Chondrocyte (in vitro differentiated cells): ENCODE measurements around the gene FAM53C. TPM values are rescaled to one million over a fixed set of nuclear protein-coding genes. Genes with fewer than 3 reads are reported as not detected.
"Not testable (repeated sequence)": the region's sequence is repeated elsewhere in the genome, so short reads cannot be mapped to it uniquely, and the experiment has no call there.

ENCODE experiments used
- DNase-seq: peaks from one replicate; pipeline ENCODE4 v3.0.0; 2021; ENCODE audit warnings: mixed read lengths, low spot score
- H3K27ac Mint-ChIP-seq: one replicate; pipeline ENCODE4 v1.8.0; 2021; ENCODE audit warnings: mild to moderate bottlenecking, moderate library complexity, mixed read lengths; ENCODE audit not compliant: unreplicated experiment
- H3K27me3 Mint-ChIP-seq: 2 replicates; pipeline ENCODE4 v1.8.0; 2021; ENCODE audit warnings: low read depth, mixed read lengths
- H3K36me3 Mint-ChIP-seq: 2 replicates; pipeline ENCODE4 v1.8.0; 2021; ENCODE audit warnings: low read depth, mixed read lengths
- H3K4me1 Mint-ChIP-seq: 2 replicates; pipeline ENCODE4 v1.8.0; 2021; ENCODE audit warnings: low read depth, mild to moderate bottlenecking, mixed read lengths
- H3K4me3 Mint-ChIP-seq: one replicate; pipeline ENCODE4 v1.8.0; 2021; ENCODE audit warnings: mild to moderate bottlenecking, moderate library complexity, mixed read lengths; ENCODE audit not compliant: unreplicated experiment
- H3K9me3 Mint-ChIP-seq: 2 replicates; pipeline ENCODE4 v1.8.0; 2021; ENCODE audit warnings: low read depth, mixed read lengths
- CTCF ChIP-seq: fragments of 200-600 bp; sonication (generic); IDR thresholded peaks from 2 replicates; pipeline ENCODE4 v1.5.0; 2021; ENCODE audit warnings: antibody characterized with exemption, mild to moderate bottlenecking, moderate library complexity
- total RNA-seq: library from RNA; stranded (reverse); gene quantifications from 3 replicates; pipeline ENCODE4 v1.2.1, GENCODE V29; 2021

Gene FAM53C
- total RNA-seq, 1 donor from 2014 or later: 34.3 TPM

GRCh38 chr5:138316355-138316754, 21.7 kb upstream of the FAM53C start:
- Mint-ChIP-seq H3K9me3 (no peaks in the 10 kb centered on the region), H3K4me3 (no peak overlapping the region), H3K27me3 (no peaks in the 10 kb centered on the region), H3K4me1 (no peaks in the 10 kb centered on the region), H3K27ac (no peak overlapping the region), H3K36me3 (peaks cover 2% of the 10 kb centered on the region)
- DNase-seq: no peak
- TF ChIP-seq CTCF: no peak

- not testable (repeated sequence) for DNase-seq, H3K4me3 Mint-ChIP-seq, H3K9me3 Mint-ChIP-seq, H3K27me3 Mint-ChIP-seq, H3K27ac Mint-ChIP-seq, H3K36me3 Mint-ChIP-seq, H3K4me1 Mint-ChIP-seq
Measured at GRCh38 chr5:138318211-138318610, 19.9 kb upstream of the FAM53C start.

- peaks cover 24% of the 10 kb centered on the region for H3K4me1 Mint-ChIP-seq
- H3K9me3 Mint-ChIP-seq: no peaks in the 10 kb centered on the region
- no peaks in the 10 kb centered on the region for H3K27me3 Mint-ChIP-seq
- no peaks in the 10 kb centered on the region for H3K36me3 Mint-ChIP-seq
- peak overlapping the region; percentile 75 for H3K4me3 Mint-ChIP-seq
- peak overlapping the region; percentile 86 for H3K27ac Mint-ChIP-seq
- DNase-seq: no peak
- TF ChIP-seq CTCF: no peak
Measured at GRCh38 chr5:138330813-138331448, 7.1 kb upstream of the FAM53C start.

- Mint-ChIP-seq H3K27ac (peak within 1 kb of the TSS; percentile 86), H3K36me3 (no peaks in the 10 kb centered on the region), H3K9me3 (no peaks in the 10 kb centered on the region), H3K4me1 (peaks cover 24% of the 10 kb centered on the region), H3K4me3 (peak within 1 kb of the TSS; percentile 75), H3K27me3 (no peaks in the 10 kb centered on the region)
- DNase-seq: peak; percentile 99
- TF ChIP-seq CTCF: no peak
Measured at GRCh38 chr5:138331449-138332368, 6.4 kb upstream of the FAM53C start, which contains the start of gene CDC25C. TSS of gene CDC25C (minus strand) at chr5:138331804. CDS start at chr5:138331180, 624 bp downstream.

GRCh38 chr5:138334867-138335447, 3.1 kb upstream of the FAM53C start:
- Mint-ChIP-seq H3K4me1 (peaks cover 40% of the 10 kb centered on the region), H3K9me3 (no peaks in the 10 kb centered on the region), H3K4me3 (no peak overlapping the region), H3K27me3 (no peaks in the 10 kb centered on the region), H3K27ac (no peak overlapping the region), H3K36me3 (no peaks in the 10 kb centered on the region)
- DNase-seq: no peak
- TF ChIP-seq CTCF: no peak
